ENCODE measurements around the gene LCN6. TPM values are rescaled to one million over a fixed set of nuclear protein-coding genes. Genes with fewer than 3 reads are reported as not detected.
A peak's percentile ranks its signal among the peaks of the same experiment; 100 is the strongest.

LCN6 gene
- total RNA-seq, 2 donors from 2014 or later: 7.8 to 16.2 TPM

- H3K27ac ChIP-seq: no peak overlapping the region
- intact Hi-C loops (cut with DNase I): no loop called here
- no peak overlapping the region for H3K4me3 ChIP-seq
- no peaks in the 10 kb centered on the region for H3K9me3 ChIP-seq
- no peaks in the 10 kb centered on the region for H3K27me3 ChIP-seq (replicated peaks; ENCODE audit: insufficient read depth)
- H3K4me1 ChIP-seq (replicated peaks): peaks cover 7% of the 10 kb centered on the region
- no peak for TF ChIP-seq POLR2AphosphoS5 (IDR thresholded peaks at IDR 0.05)
- TF ChIP-seq CTCF (IDR thresholded peaks at IDR 0.05): no peak
- TF ChIP-seq POLR2A (IDR thresholded peaks at IDR 0.05): no peak
- H3K36me3 ChIP-seq: no peaks in the 10 kb centered on the region
- 68% methylated on average over 16 of the region's 16 CpGs for WGBS
- DNase-seq (ENCODE audit: low spot score): no peak
These were observed 15.7 kb downstream of the LCN6 start for GRCh38 chr9:136732444-136733178.

- Histone ChIP-seq H3K36me3 (no peaks in the 10 kb centered on the region), H3K27ac (no peak overlapping the region), H3K9me3 (no peaks in the 10 kb centered on the region), H3K4me3 (no peak overlapping the region), H3K27me3 (replicated peaks; ENCODE audit: insufficient read depth) (no peaks in the 10 kb centered on the region), H3K4me1 (replicated peaks) (peaks cover 14% of the 10 kb centered on the region)
- 96% methylated on average over 8 of the region's 8 CpGs for WGBS
- intact Hi-C loops (cut with DNase I): loop anchor here (2.0 to 10.0 kb wide), 2 partner anchors 13 to 115 kb away; partner anchors contain the start of genes AJM1 and PHPT1
- TF ChIP-seq POLR2A (IDR thresholded peaks at IDR 0.05): no peak
- no peak for TF ChIP-seq CTCF (IDR thresholded peaks at IDR 0.05)
- no peak for TF ChIP-seq POLR2AphosphoS5 (IDR thresholded peaks at IDR 0.05)
- no peak for DNase-seq (ENCODE audit: low spot score)
These were observed 18.4 kb downstream of the LCN6 start for GRCh38 chr9:136729926-136730325.

GRCh38 chr9:136729144-136729543 is 19.2 kb downstream of the LCN6 start:
- 85% methylated on average over 7 of the region's 7 CpGs for WGBS
- no peaks in the 10 kb centered on the region for H3K36me3 ChIP-seq
- H3K27ac ChIP-seq: no peak overlapping the region
- DNase-seq (ENCODE audit: low spot score): no peak
- TF ChIP-seq POLR2A (IDR thresholded peaks at IDR 0.05) (no peak), CTCF (IDR thresholded peaks at IDR 0.05) (no peak), POLR2AphosphoS5 (IDR thresholded peaks at IDR 0.05) (no peak)
- H3K4me1 ChIP-seq (replicated peaks): peaks cover 14% of the 10 kb centered on the region
- intact Hi-C loops (cut with DNase I): loop anchor here (10.0 kb wide), 1 partner anchor 116 kb away; the partner anchor contains the start of genes AJM1 and PHPT1
- no peaks in the 10 kb centered on the region for H3K9me3 ChIP-seq
- H3K27me3 ChIP-seq (replicated peaks; ENCODE audit: insufficient read depth): no peaks in the 10 kb centered on the region
- peak overlapping the region in 1 of 2 donors; percentile 84 for H3K4me3 ChIP-seq

- Histone ChIP-seq H3K27ac (peak overlapping the region; percentile 32 to 78), H3K4me1 (replicated peaks) (peaks cover 14% of the 10 kb centered on the region), H3K9me3 (no peaks in the 10 kb centered on the region), H3K27me3 (replicated peaks; ENCODE audit: insufficient read depth) (no peaks in the 10 kb centered on the region), H3K36me3 (no peaks in the 10 kb centered on the region), H3K4me3 (peak overlapping the region; percentile 78 to 84)
- TF ChIP-seq CTCF (IDR thresholded peaks at IDR 0.05): no peak
- no peak for TF ChIP-seq POLR2AphosphoS5 (IDR thresholded peaks at IDR 0.05)
- TF ChIP-seq POLR2A (IDR thresholded peaks at IDR 0.05): no peak
- DNase-seq (ENCODE audit: low spot score): no peak
- WGBS: 6% methylated on average over 44 of the region's 53 CpGs
- intact Hi-C loops (cut with DNase I): loop anchor here (10.0 kb wide), 1 partner anchor 116 kb away; the partner anchor contains the start of genes AJM1 and PHPT1
These were observed 19.7 kb downstream of the LCN6 start for GRCh38 chr9:136728548-136729123.

Measured in prostate gland (tissue), 2 donors.